HCEC 1CT (cell line): Measurements from ENCODE around the gene GPX7.

Experiments used
- DNase-seq: peaks from one replicate; pipeline ENCODE4 v3.0.0-alpha.2; 2017

GPX7 gene

DNA sequence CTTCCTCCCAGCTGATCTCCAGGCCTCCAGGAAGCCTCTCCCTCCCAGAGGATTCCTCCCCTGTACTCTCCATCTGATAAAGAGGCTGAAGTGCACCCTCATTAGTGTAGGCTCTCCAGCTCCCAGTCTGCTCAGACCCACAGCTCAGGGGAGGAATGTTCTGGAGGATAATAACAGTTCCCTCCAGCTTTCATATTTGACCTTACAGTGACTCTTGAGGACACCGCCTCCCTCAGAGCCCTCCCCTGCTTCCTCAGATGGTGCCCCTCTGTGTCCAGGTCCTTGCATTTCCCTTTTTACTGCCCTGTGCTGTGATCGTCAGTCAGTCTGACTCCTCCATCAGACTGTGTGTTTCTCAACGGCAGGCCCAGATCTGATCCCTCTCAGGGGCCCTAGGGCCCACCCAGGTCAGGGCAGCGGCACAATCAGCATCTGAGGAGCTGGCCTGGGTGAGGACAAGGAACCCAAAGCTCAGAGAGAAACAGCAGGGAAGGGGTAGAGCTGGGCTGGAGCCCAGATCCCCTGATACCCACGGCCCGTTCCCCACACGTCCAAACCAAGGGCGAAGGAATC lies 29.7 kb downstream of the GPX7 start:
- no peak for DNase-seq

DNA sequence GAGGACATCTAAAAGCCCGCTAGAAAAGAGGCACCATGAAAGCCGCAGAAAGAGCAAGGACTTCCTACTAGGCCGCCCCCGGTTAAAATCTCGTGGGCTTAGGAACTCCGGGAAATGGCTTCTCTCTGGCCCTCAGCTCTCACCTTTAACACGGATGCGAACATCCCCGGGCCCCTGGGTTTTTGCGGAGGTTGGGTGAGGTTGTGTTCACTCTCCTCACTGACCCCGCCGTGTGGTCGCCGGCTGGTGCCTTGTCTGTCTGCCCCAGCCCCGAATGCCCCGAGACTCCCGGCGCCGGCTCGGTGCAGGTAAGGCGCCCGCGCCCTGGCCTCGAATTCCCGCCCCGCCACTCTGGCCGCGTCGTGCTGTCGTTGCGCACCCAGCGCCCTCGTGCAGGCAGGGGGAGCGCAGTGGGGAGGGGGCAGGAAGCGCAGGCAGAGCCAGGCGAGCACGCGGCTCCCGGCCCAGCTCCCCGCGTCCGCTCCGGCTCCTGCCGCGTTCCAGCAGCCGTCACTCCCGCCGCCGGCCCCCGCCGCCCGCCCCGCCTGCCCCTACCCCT lies 30.6 kb downstream of the GPX7 start, which contains the start of gene SHISAL2A:
Gene SHISAL2A, plus strand, starts transcription at position 437 of the 559 bp plus-strand sequence. CDS start 326 bp downstream, outside the sequence.
- DNase-seq = no peak

DNA sequence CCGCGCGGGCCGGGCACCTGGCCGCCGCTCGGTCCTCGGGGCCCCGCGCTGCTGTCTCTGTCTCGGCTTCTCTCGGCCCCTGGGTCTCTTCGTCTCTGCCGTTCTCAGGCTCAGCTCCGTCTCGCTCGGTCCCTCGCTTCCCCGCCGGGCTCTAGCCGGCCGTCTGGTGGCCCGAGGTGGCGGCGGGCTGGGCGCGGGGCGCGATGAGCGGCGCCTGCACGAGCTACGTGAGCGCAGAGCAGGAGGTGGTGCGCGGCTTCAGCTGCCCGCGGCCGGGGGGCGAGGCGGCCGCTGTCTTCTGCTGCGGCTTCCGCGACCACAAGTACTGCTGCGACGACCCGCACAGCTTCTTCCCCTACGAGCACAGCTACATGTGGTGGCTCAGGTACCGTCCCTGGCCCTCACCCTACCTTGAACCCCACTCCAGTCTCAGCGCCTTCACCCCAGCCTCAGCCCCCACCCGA lies 31.2 kb downstream of the GPX7 start:
- DNase-seq = no peak

DNA sequence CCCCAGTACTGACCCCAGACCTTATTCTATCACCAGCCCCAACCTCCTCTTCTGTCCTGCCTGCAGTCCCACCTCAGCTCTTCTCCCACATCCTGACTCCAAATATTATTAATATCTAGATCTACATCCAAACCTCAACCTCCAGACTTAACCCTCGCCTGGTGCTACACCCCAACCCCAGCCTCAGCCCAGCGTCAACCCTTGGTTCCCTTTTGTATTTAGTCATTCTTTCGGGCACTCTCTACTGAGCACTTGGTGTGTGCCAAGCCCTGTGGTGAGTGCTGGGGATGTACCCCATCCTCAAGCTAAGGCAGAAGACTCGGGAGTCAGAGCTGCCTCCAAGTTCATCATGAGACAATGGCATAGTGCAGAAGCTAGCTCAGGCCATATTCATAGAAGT lies 31.9 kb downstream of the GPX7 start:
- DNase-seq = no peak

DNA sequence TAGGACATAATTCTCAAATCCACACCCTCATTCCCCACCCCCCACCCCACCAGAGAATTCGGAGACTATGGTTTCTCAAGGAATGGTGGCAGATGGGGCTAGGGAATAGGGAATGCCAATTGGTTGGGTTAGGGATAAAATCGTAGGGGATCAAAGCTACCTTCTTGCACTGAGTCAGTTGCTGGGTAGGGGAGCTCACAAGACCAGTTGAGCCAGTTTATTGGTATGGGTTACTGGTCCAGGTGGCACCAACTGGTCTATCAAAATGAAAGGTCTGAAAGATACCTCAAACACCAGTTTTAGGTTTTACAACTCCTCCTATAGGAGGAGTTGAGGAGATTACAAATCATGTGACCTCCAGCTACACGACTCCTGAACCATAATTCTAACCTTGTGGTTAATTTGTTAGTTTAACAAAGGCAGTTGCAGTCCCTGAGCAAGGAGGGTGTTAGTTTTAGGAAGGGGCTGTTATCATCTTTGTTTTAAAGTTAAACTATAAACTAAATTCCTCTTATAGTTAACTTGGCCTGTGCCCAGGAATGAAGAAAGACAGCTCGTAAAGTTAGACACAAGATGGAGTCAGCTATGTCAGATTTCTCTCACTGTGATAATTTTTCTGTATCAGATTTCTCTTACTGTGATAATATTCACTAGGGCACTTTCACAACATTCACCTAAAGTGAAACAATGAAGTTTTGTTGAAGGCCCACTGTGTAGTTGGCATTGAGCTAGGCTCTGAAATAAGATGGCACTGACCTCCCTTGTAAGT lies 33.3 kb downstream of the GPX7 start:
- DNase-seq = no peak

DNA sequence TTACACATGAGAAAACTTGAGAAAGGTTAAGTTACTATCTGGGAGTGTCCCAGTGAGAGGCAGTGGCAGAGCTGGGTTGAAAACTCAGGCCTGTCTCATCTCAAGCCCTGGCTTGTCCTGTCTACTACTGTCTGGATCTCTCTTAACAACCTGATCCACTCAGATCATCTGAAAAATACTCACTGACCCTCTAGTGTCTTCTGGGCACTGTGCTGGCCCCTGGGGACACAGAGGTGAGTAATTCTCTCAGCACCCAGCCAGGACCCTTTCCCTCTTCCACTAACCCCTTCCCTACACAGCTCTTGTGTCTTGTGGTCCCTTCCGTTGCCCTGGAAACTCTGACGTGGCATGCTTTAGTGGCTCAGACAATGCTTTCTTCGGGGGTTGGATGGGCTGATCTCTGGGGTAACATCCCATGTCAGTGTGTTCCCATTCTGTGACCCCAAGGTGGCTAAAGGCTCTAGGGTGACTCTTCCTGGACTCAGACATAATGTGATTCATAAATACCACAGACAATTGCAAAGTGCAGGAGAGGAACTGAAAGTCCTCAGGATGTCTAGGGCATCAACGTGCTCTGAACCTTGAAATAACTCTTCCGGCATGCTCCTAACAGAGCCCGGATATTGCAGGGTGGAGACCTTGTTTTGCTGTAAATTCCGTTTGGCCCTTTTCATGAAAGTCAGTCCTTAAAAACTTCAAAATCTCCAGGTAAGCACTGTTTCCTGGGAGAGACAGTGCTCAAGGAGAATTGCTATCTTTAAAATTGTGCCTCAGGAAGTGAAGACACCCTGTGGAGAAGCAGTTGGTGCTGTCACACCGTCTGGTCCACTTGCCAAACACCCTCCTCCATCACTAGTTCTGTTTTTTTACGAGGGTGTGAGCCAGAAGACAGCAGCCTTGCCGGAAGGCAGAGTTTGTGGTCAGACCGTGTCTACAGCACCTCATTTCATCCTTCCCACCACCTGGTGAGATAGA lies 34.8 kb downstream of the GPX7 start:
- DNase-seq = no peak

DNA sequence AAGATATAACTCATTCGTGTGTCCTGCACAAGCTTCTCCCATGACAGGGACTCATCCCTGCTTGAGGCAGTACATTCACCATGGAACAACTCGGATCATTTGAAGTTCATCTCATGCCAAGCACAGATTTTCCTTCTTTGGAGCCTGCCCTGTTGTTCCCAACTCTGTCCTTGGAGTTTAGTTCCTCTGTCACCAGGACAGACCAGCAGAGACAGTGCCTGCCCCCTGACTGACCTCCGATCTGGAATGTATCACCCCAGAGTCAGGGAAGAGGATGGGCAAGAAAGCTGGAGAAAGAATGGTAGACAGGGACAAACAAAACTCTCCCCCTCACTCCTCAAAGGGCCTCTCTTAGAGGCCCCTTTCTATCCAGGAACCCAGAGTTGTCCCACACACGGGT lies 35.8 kb downstream of the GPX7 start:
- DNase-seq = no peak

DNA sequence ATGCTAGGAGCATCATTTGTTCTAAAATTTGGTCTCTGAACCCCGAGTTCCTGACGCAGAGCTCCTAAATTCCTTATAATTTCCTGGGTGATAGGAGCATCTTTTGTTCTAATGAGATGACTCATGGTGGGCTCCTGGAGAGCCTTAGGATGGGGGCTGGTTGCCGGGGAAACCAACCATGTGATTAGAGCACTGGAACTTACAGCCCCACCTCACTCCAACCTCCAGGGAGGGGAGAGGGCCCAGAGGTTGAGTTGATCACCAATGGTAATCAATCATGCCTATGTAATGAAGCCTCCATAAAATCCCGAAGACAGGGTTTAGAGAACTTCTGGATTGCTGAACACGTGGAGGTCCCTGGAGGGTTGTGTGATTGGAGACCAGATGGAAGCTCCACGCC lies 38.5 kb downstream of the GPX7 start:
- DNase-seq = no peak

DNA sequence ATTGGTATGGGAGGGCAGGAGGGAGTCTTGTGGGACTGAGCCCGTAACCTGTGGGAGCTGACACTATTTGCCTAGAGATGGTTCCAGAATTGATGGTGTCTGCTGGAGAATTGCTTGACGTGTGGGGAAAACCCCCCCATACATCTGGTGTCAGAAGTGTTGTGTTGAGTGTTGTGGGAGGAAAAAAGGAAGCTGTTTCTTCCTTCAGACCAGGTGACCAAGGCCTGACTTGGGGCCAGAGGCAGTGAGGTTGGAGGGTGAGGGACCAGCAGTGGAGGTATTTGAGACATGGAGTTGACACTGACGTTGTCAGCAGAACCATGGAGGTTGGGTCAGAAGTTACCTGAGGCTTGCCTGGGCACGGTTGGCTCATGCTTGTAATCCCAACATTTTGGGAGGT lies 39.1 kb downstream of the GPX7 start:
- no peak for DNase-seq

DNA sequence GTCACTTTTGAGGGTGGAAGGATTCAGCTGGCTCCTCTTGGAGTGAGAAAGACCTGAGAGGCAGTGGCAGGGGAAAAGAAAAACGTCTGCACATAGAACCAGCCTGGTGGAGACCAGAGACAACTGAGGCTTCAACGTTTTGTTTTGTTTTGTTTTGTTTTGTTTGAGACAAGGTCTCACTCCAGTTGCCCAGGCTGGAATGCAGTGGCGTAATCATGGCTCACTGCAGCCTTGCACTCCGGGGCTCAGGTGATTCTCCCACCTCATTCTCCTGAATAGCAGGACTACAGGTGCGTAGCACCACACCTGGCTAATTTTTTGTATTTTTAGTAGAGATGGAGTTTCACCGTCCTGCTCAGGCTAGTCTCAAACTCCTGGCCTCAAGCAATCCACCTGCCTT lies 43.1 kb downstream of the GPX7 start:
- no peak for DNase-seq

DNA sequence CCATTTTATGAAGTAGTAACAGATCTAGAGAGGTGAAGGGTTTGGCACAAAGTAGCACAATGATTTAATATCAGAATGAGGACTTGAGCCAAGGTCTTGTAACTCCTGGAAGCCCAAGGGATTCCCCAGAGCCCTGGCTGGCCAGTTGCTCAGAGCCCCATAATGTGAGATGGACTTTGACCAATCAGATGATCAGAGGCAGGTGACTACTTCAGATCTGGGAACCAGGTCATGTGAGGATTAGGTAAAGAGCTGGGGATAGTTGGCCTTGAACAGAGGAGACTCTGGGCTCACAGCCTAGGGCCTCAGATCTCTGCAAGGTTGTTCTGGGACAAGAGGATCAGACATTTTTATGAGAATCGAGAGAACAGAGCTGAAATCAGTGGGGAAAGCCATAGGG lies 49.7 kb downstream of the GPX7 start:
- DNase-seq = no peak

DNA sequence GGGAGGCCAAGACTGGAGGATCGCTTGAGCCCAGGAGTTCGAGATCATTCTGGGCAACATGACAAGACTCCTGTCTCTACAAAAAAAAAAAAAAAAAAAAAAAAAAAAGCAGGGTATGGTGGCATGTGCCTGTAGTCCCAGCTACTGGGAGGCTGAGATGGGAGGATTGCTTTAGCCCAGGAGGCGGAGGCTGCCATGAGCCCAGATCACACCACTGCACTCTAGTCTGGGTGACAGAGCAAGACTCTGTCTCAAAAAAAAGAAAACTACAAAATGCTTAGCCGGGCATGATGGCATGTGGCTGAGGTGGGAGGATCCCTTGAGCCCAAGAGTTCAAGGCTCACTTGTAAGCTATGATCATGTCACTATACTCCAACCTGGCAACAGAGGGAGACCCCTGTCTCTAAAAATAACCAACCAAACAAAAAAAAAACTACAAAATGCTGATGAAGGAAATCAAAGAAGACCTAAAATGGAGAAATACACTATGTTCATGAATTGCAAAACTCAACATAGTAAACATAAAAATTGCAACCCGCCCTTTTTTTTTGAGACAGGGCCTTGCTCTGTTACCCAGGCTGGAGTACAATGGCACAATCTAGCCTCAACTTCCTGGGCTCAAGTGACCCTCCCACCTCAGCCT lies 51.2 kb downstream of the GPX7 start:
- no peak for DNase-seq

DNA sequence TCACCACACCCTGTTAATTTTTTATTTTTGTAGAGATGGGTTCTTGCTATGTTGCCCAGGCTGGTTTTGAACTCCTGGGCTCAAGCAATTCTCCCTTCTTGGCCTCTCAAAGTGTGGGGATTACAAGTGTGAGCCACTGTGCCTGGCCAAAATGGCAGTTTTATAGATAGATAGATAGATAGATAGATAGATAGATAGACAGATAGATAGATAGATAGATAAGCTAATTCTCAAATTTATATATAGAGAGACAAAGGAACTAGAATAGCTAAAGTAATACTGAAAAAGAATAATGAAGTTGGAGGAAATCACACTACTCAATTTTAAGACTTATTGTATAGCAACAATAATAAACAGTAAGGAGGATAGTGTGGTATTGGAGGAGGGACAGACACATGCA lies 51.9 kb downstream of the GPX7 start:
- DNase-seq = no peak

DNA sequence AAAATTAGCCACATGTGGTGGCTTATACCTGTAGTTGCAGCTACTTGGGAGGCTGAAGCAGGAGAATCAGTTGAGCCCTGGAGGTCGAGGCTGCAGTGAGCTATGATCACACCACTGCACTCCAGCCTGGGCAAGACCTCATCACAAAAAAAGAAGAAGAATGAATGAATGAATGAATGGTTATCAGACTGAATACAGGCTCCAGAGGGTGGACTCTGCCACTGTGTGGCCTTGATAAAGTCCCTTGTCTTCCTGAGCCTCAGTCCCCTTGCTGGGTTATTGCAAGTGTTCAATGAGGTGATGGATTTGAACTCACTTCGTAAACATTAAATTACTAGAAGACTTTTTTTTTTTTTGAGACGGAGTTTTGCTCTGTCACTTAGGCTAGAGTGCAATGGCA lies 55.5 kb downstream of the GPX7 start:
- no peak for DNase-seq
